HFF-Myc (cell line): ENCODE results near the gene FTH1.
A peak's percentile ranks its signal among the peaks of the same experiment; 100 is the strongest.

Experiments used
- DNase-seq: peaks from one replicate; pipeline ENCODE4 v3.0.0-alpha.2; 2011; ENCODE audit warnings: low read depth; ENCODE audit errors: extremely low read depth
- H3K4me3 ChIP-seq: replicated peaks from 2 replicates; pipeline ENCODE4 v1.5.1; 2011; ENCODE audit warnings: low read depth, mild to moderate bottlenecking, control low read depth, low read length
- CTCF ChIP-seq: IDR thresholded peaks from 2 replicates; pipeline ENCODE4 v1.5.1; 2012; ENCODE audit warnings: mild to moderate bottlenecking, low read depth, low read length, control low read depth; ENCODE audit errors: missing control alignments

FTH1 gene

GRCh38 chr11:61967116-61967923 lies at the start of gene FTH1:
FTH1 (minus strand) TSS chr11:61967634; CDS start chr11:61967425, 209 bp downstream.
- no peak for TF ChIP-seq CTCF
- no peak for DNase-seq

GRCh38 chr11:62015615-62016014 lies 48.2 kb upstream of the FTH1 start:
- H3K4me3 ChIP-seq, result no peak overlapping the region
- DNase-seq, result no peak
- TF ChIP-seq CTCF, result no peak

More at GRCh38 chr11:61967116-61967923, at the start of gene FTH1:
- peak within 1 kb of the TSS; percentile 99 for H3K4me3 ChIP-seq

- TF ChIP-seq CTCF, result no peak
- H3K4me3 ChIP-seq, result no peak overlapping the region
- DNase-seq, result no peak
Observed at GRCh38 chr11:62013537-62014476, 46.4 kb upstream of the FTH1 start.

- no peak overlapping the region for H3K4me3 ChIP-seq
- TF ChIP-seq CTCF, result no peak
- no peak for DNase-seq
Observed at GRCh38 chr11:62012832-62013461, 45.5 kb upstream of the FTH1 start.

- TF ChIP-seq CTCF, result no peak
- H3K4me3 ChIP-seq, result no peak overlapping the region
- no peak for DNase-seq
Observed at GRCh38 chr11:62012451-62012831, 45.0 kb upstream of the FTH1 start.

GRCh38 chr11:62011881-62012280 lies 44.4 kb upstream of the FTH1 start:
- no peak for TF ChIP-seq CTCF
- DNase-seq, result no peak
- H3K4me3 ChIP-seq, result no peak overlapping the region
